B cell (primary cell): ENCODE results near the gene SLAIN2.

Experiments used
- CTCF ChIP-seq: fragments of 200-600 bp; IDR thresholded peaks from one replicate; pipeline ENCODE4 v1.8.0; 2022; ENCODE audit warnings: antibody characterized with exemption, mild to moderate bottlenecking
- EZH2 ChIP-seq: IDR thresholded peaks from 2 replicates; pipeline ENCODE4 v1.6.1; 2012; ENCODE audit warnings: borderline replicate concordance, low read depth, mild to moderate bottlenecking, moderate library complexity, low read length; ENCODE audit not compliant: insufficient read depth, poor library complexity, severe bottlenecking

- TF ChIP-seq CTCF (no peak), EZH2 (no peak)
Measured at GRCh38 chr4:48446642-48447041, 105.3 kb downstream of the SLAIN2 start.
